ENCODE results near the gene IL1RAPL1. TPM values are rescaled to one million over a fixed set of nuclear protein-coding genes. Genes with fewer than 3 reads are reported as not detected.

The IL1RAPL1 gene
- polyA plus RNA-seq, 1 of the 3 experiments (the other 2 are of a cell fraction), result 2.8 TPM

- Histone ChIP-seq H3K4me3 (ENCODE audit: low read depth in 2 of 2, low read length in 1 of 2) (no peak overlapping the region), H3F3A (replicated peaks; ENCODE audit: insufficient read depth) (no peaks in the 10 kb centered on the region), H3K36me3 (replicated peaks in 1 of 2; ENCODE audit: control insufficient read depth in 1 of 2, insufficient read depth in 2 of 2, low read length in 1 of 2) (no peaks in the 10 kb centered on the region), H3K4me1 (ENCODE audit: control insufficient read depth in 1 of 2, insufficient read depth in 2 of 2, low read depth in 1 of 2, low read length in 1 of 2) (no peaks in the 10 kb centered on the region), H2AFZ (ENCODE audit: low read depth) (no peak overlapping the region), H3K9ac (no peak overlapping the region), H4K20me1 (ENCODE audit: insufficient read depth) (no peaks in the 10 kb centered on the region), H3K27me3 (ENCODE audit: insufficient read depth) (no peaks in the 10 kb centered on the region), H3K27ac (ENCODE audit: low read depth in 2 of 2, low read length in 1 of 2) (no peak overlapping the region), H3K79me2 (ENCODE audit: insufficient read depth) (no peaks in the 10 kb centered on the region), H3K9me2 (no peaks in the 10 kb centered on the region), H3K4me2 (no peak overlapping the region), H3K9me3 (no peaks in the 10 kb centered on the region)
- TF ChIP-seq ZBTB33 (IDR thresholded peaks at IDR 0.05; ENCODE audit: borderline replicate concordance, low read depth), result no peak
- no peak for TF ChIP-seq RFX5 (IDR thresholded peaks at IDR 0.05; ENCODE audit: low read length)
- TF ChIP-seq RXRA (IDR thresholded peaks at IDR 0.05; ENCODE audit: borderline replicate concordance, low read depth), result no peak
- TF ChIP-seq NFIC (IDR thresholded peaks at IDR 0.05; ENCODE audit: borderline replicate concordance), result no peak
- TF ChIP-seq NRF1 (IDR thresholded peaks at IDR 0.05; ENCODE audit: low read depth, low read length), result no peak
- TF ChIP-seq ELF1 (IDR thresholded peaks at IDR 0.05), result no peak
- TF ChIP-seq JUND (IDR thresholded peaks at IDR 0.05), result no peak
- TF ChIP-seq MEF2A (IDR thresholded peaks at IDR 0.05; ENCODE audit: borderline replicate concordance, low read depth), result no peak
- TF ChIP-seq GATA2 (CRISPR knock-in tag; IDR thresholded peaks at IDR 0.05), result no peak
- no peak for TF ChIP-seq EP300 (IDR thresholded peaks at IDR 0.05; ENCODE audit: borderline replicate concordance in 1 of 2, low read depth in 1 of 2, low read length in 1 of 2)
- TF ChIP-seq GABPA (IDR thresholded peaks at IDR 0.05; ENCODE audit: low read depth), result no peak
- no peak for TF ChIP-seq USF2 (IDR thresholded peaks at IDR 0.05; ENCODE audit: borderline replicate concordance, low read depth, low read length)
- TF ChIP-seq FOXM1 (IDR thresholded peaks at IDR 0.05; ENCODE audit: low read depth), result no peak
- TF ChIP-seq IRF3 (IDR thresholded peaks at IDR 0.05; ENCODE audit: low read depth, low read length), result no peak
- TF ChIP-seq USF1 (IDR thresholded peaks at IDR 0.05; ENCODE audit: borderline replicate concordance, low read depth), result no peak
- ChIA-PET CTCF (no interaction called here), POLR2A (no interaction called here)
- 7% methylated on average over 2 of the region's 2 CpGs for WGBS (ENCODE audit: low lambda C conversion rate)
- DNase-seq, result no peak
Observed at GRCh38 chrX:28756175-28756574, 168.9 kb downstream of the IL1RAPL1 start.

GRCh38 chrX:28756647-28757046, 169.4 kb downstream of the IL1RAPL1 start:
- ChIA-PET POLR2A (no interaction called here), CTCF (no interaction called here)
- no peak overlapping the region for H2AFZ ChIP-seq (ENCODE audit: low read depth)
- H3K9ac ChIP-seq, result no peak overlapping the region
- no peaks in the 10 kb centered on the region for H3K36me3 ChIP-seq (replicated peaks in 1 of 2; ENCODE audit: control insufficient read depth in 1 of 2, insufficient read depth in 2 of 2, low read length in 1 of 2)
- H4K20me1 ChIP-seq (ENCODE audit: insufficient read depth), result no peaks in the 10 kb centered on the region
- no peaks in the 10 kb centered on the region for H3K27me3 ChIP-seq (ENCODE audit: insufficient read depth)
- H3K4me2 ChIP-seq, result no peak overlapping the region
- no peak for DNase-seq
- no peaks in the 10 kb centered on the region for H3K9me2 ChIP-seq
- H3K4me3 ChIP-seq (ENCODE audit: low read depth in 2 of 2, low read length in 1 of 2), result no peak overlapping the region
- no peaks in the 10 kb centered on the region for H3K9me3 ChIP-seq
- H3K79me2 ChIP-seq (ENCODE audit: insufficient read depth), result no peaks in the 10 kb centered on the region
- H3K27ac ChIP-seq (ENCODE audit: low read depth in 2 of 2, low read length in 1 of 2), result no peak overlapping the region
- H3F3A ChIP-seq (replicated peaks; ENCODE audit: insufficient read depth), result no peaks in the 10 kb centered on the region
- H3K4me1 ChIP-seq (ENCODE audit: control insufficient read depth in 1 of 2, insufficient read depth in 2 of 2, low read depth in 1 of 2, low read length in 1 of 2), result no peaks in the 10 kb centered on the region
- TF ChIP-seq TCF12 (IDR thresholded peaks at IDR 0.05), result no peak
- TF ChIP-seq RFX5 (IDR thresholded peaks at IDR 0.05; ENCODE audit: low read length), result no peak
- no peak for TF ChIP-seq TEAD4 (IDR thresholded peaks at IDR 0.05; ENCODE audit: borderline replicate concordance, insufficient read depth)
- TF ChIP-seq POLR2AphosphoS5 (IDR thresholded peaks at IDR 0.05; ENCODE audit: low read depth, low read length), result no peak
- TF ChIP-seq PBX3 (IDR thresholded peaks at IDR 0.05), result no peak
- no peak for TF ChIP-seq CTCF (IDR thresholded peaks at IDR 0.05)
- TF ChIP-seq RXRA (IDR thresholded peaks at IDR 0.05; ENCODE audit: borderline replicate concordance, low read depth), result no peak
- TF ChIP-seq IRF3 (IDR thresholded peaks at IDR 0.05; ENCODE audit: low read depth, low read length), result no peak
- no peak for TF ChIP-seq EZH2phosphoT487 (IDR thresholded peaks at IDR 0.05; ENCODE audit: borderline replicate concordance, low read depth)

Data from SK-N-SH (cell line).